Smooth muscle cell (in vitro differentiated cells): Measurements from ENCODE around the gene ARHGEF12. TPM values are rescaled to one million over a fixed set of nuclear protein-coding genes. Genes with fewer than 3 reads are reported as not detected.
A peak's percentile ranks its signal among the peaks of the same experiment; 100 is the strongest.

Source experiments
- DNase-seq: peaks from one replicate; lab custom pipeline; 2025; ENCODE audit not compliant: unreplicated experiment; lab: John Stamatoyannopoulos, UW
- H2AFZ ChIP-seq: fragments of 200-600 bp; sonication (generic); 2 replicates; pipeline ENCODE4 v1.6.0; 2016; ENCODE audit warnings: antibody characterized with exemption, low read depth, mild to moderate bottlenecking
- H3F3A ChIP-seq: fragments of 200-600 bp; sonication (generic); 2 replicates; pipeline ENCODE4 v1.6.0; 2017; ENCODE audit warnings: antibody characterized with exemption, low read depth
- H3K27ac ChIP-seq: fragments of 200-600 bp; sonication (generic); 2 replicates; pipeline ENCODE4 v1.5.1; 2016; ENCODE audit warnings: low read depth, mild to moderate bottlenecking
- H3K27me3 ChIP-seq: fragments of 200-600 bp; sonication (generic); 2 replicates; pipeline ENCODE4 v1.6.1; 2016; ENCODE audit warnings: low read depth, mild to moderate bottlenecking
- H3K36me3 ChIP-seq: fragments of 200-600 bp; sonication (generic); 2 replicates; pipeline ENCODE4 v1.5.1; 2016; ENCODE audit warnings: low read depth
- H3K4me1 ChIP-seq: fragments of 200-600 bp; sonication (generic); 2 replicates; pipeline ENCODE4 v1.5.1; 2016; ENCODE audit warnings: low read depth
- H3K4me2 ChIP-seq: fragments of 200-600 bp; sonication (generic); 2 replicates; pipeline ENCODE4 v1.6.0; 2016; ENCODE audit warnings: mild to moderate bottlenecking
- H3K4me3 ChIP-seq: fragments of 200-600 bp; sonication (generic); 2 replicates; pipeline ENCODE4 v1.5.1; 2016; ENCODE audit warnings: mild to moderate bottlenecking
- H3K79me2 ChIP-seq: fragments of 200-600 bp; sonication (generic); 2 replicates; pipeline ENCODE4 v1.6.0; 2016; ENCODE audit warnings: low read depth, mild to moderate bottlenecking
- H3K9ac ChIP-seq: fragments of 200-600 bp; sonication (generic); 2 replicates; pipeline ENCODE4 v1.6.0; 2016; ENCODE audit warnings: low read depth
- H3K9me3 ChIP-seq: fragments of 200-600 bp; sonication (generic); replicated peaks from 2 replicates; pipeline ENCODE4 v1.5.1; 2016; ENCODE audit warnings: low read depth
- H4K20me1 ChIP-seq: fragments of 200-600 bp; sonication (generic); 2 replicates; pipeline ENCODE4 v1.6.0; 2016; ENCODE audit warnings: low read depth
- CTCF ChIP-seq: fragments of 200-600 bp; sonication (generic); IDR thresholded peaks from 2 replicates; pipeline ENCODE4 v1.5.1; 2017; ENCODE audit warnings: borderline replicate concordance, mild to moderate bottlenecking, antibody characterized with exemption; ENCODE audit not compliant: insufficient read depth, poor library complexity, severe bottlenecking
- WGBS: methylation state at CpG from one replicate; pipeline ENCODE4 v1.1.7; 2016; ENCODE audit warnings: low lambda C conversion rate; 5-methylcytosine and 5-hydroxymethylcytosine counted together
- polyA plus RNA-seq: library from polyadenylated mRNA; unstranded; fragments of >200 nt; fragmentation: Nextera tagmentation; extraction: Ambion mirVana; gene quantifications from 2 replicates; pipeline ENCODE4 v1.2.1, GENCODE V29; 2016
- total RNA-seq: library from RNA; depleted of rRNA; stranded (reverse); fragments of >200 nt; gene quantifications from 2 replicates; pipeline ENCODE4 v1.2.3, GENCODE V29; 2014

Gene ARHGEF12
- total and polyA plus RNA-seq, 2 experiments from 2014 or later = 24.6 to 89.4 TPM

DNA sequence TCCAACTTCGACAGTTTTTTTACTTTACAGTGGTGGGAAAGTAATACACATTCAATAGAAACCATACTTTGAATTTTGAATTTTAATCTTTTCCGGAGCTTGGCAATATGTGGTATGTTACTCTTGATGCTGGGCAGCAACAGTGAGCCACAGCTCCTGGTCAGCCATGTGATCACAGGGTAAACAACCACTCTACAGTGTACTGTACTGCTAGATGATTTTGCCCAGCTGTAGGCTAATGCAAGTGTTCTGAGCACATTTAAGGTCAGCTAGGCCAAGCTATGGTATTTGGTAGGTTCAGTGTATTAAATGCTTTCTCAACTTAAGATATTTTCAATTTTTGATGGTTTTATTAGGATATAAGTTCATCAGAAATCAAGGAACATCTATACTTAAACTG lies 126.6 kb downstream of the ARHGEF12 start:
- no peak for DNase-seq
- Histone ChIP-seq H3F3A (no peaks in the 10 kb centered on the region), H4K20me1 (peaks cover 8% of the 10 kb centered on the region), H3K27ac (no peak overlapping the region), H3K36me3 (peaks cover 70% of the 10 kb centered on the region), H3K9me3 (no peaks in the 10 kb centered on the region), H3K27me3 (no peaks in the 10 kb centered on the region), H3K9ac (no peak overlapping the region), H2AFZ (no peak overlapping the region), H3K4me1 (no peaks in the 10 kb centered on the region), H3K4me3 (no peak overlapping the region), H3K4me2 (no peak overlapping the region), H3K79me2 (peaks cover 3% of the 10 kb centered on the region)
- no peak for TF ChIP-seq CTCF
- 97% methylated on average over 2 of the region's 2 CpGs for WGBS

DNA sequence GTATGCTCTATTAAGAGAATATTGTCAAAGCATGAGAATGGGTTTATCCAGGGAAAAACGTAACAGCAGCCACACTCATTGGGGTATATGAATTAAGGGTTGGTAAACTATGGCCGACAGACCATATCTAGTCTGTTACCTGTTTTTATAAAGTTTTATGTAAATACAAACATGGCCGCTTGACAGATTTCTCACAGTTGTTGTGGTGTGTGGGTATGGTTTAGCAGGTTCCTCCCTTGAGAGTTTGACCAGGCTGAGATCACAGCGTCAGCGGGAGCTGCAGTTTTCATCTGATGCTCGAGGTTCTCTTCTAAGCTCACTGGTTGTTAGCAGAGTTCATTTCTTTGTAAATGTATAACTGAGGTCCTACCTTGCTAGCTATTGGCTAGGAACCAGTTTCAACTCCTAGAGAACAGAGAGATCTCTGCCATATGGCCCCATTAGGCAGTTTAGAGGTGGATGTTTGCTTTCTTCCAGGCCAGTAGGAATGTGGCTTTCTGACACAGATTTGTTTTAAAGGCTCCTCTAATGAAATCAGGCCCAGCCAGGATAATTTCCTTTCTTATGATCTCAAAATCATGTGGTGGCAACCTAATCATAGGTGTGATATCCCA lies 129.8 kb downstream of the ARHGEF12 start:
- Histone ChIP-seq H3K9me3 (no peaks in the 10 kb centered on the region), H4K20me1 (peaks cover 6% of the 10 kb centered on the region), H3K27me3 (no peaks in the 10 kb centered on the region), H3K36me3 (peaks cover 69% of the 10 kb centered on the region), H3K4me2 (no peak overlapping the region), H3K79me2 (peaks cover 3% of the 10 kb centered on the region), H3K4me1 (no peaks in the 10 kb centered on the region), H3K4me3 (no peak overlapping the region), H3F3A (peaks cover 5% of the 10 kb centered on the region), H3K27ac (no peak overlapping the region), H2AFZ (no peak overlapping the region), H3K9ac (no peak overlapping the region)
- WGBS = 89% methylated on average over 6 of the region's 6 CpGs
- DNase-seq = no peak
- TF ChIP-seq CTCF = no peak

DNA sequence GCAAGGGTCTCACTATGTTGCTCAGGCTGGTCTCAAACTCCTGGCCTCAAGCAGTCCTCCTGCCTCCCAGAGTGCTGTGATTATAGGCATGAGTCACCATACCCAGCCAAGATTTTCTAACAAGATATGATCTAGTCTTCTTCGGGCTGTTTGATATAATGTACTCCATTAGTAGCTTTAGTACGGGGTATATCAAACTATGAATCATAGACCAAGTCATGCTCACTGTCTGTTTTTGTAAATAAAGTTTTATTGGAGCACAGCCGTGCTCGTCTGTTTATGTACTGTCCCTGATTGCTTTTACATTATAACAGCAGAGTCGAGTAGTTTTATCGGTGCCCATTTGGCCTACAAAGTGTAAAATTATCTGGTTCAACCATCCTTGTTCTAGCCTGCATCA lies 131.4 kb downstream of the ARHGEF12 start:
- Histone ChIP-seq H3K27me3 (no peaks in the 10 kb centered on the region), H2AFZ (no peak overlapping the region), H3F3A (peaks cover 5% of the 10 kb centered on the region), H3K27ac (no peak overlapping the region), H3K79me2 (peaks cover 3% of the 10 kb centered on the region), H3K4me3 (no peak overlapping the region), H3K36me3 (peaks cover 57% of the 10 kb centered on the region), H4K20me1 (peaks cover 6% of the 10 kb centered on the region), H3K4me1 (no peaks in the 10 kb centered on the region), H3K9me3 (no peaks in the 10 kb centered on the region), H3K4me2 (no peak overlapping the region), H3K9ac (no peak overlapping the region)
- no peak for DNase-seq
- no peak for TF ChIP-seq CTCF
- WGBS = 73% methylated on average over 6 of the region's 6 CpGs

- no peak overlapping the region for H2AFZ ChIP-seq
- WGBS = 23% methylated on average over 1 of the region's 1 CpG
- H3K36me3 ChIP-seq = peaks cover 41% of the 10 kb centered on the region
- H3F3A ChIP-seq = peaks cover 5% of the 10 kb centered on the region
- no peak for DNase-seq
- no peaks in the 10 kb centered on the region for H3K79me2 ChIP-seq
- no peaks in the 10 kb centered on the region for H3K9me3 ChIP-seq
- H3K27me3 ChIP-seq = no peaks in the 10 kb centered on the region
- no peak overlapping the region for H3K4me3 ChIP-seq
- no peaks in the 10 kb centered on the region for H4K20me1 ChIP-seq
- TF ChIP-seq CTCF = no peak
- H3K4me1 ChIP-seq = no peaks in the 10 kb centered on the region
- H3K9ac ChIP-seq = no peak overlapping the region
- H3K4me2 ChIP-seq = peak overlapping the region; percentile 65
- peak overlapping the region; percentile 69 for H3K27ac ChIP-seq
Measured at GRCh38 chr11:120471131-120471530, 134.9 kb downstream of the ARHGEF12 start.
